Smooth muscle cell (in vitro differentiated cells): Measurements from ENCODE around the gene RDH14. TPM values are rescaled to one million over a fixed set of nuclear protein-coding genes. Genes with fewer than 3 reads are reported as not detected.
A peak's percentile ranks its signal among the peaks of the same experiment; 100 is the strongest.

Experiments used
- DNase-seq: peaks from one replicate; lab custom pipeline; 2025; ENCODE audit not compliant: unreplicated experiment; lab: John Stamatoyannopoulos, UW
- H2AFZ ChIP-seq: fragments of 200-600 bp; sonication (generic); 2 replicates; pipeline ENCODE4 v1.6.0; 2016; ENCODE audit warnings: antibody characterized with exemption, low read depth, mild to moderate bottlenecking
- H3F3A ChIP-seq: fragments of 200-600 bp; sonication (generic); 2 replicates; pipeline ENCODE4 v1.6.0; 2017; ENCODE audit warnings: antibody characterized with exemption, low read depth
- H3K27ac ChIP-seq: fragments of 200-600 bp; sonication (generic); 2 replicates; pipeline ENCODE4 v1.5.1; 2016; ENCODE audit warnings: low read depth, mild to moderate bottlenecking
- H3K27me3 ChIP-seq: fragments of 200-600 bp; sonication (generic); 2 replicates; pipeline ENCODE4 v1.6.1; 2016; ENCODE audit warnings: low read depth, mild to moderate bottlenecking
- H3K36me3 ChIP-seq: fragments of 200-600 bp; sonication (generic); 2 replicates; pipeline ENCODE4 v1.5.1; 2016; ENCODE audit warnings: low read depth
- H3K4me1 ChIP-seq: fragments of 200-600 bp; sonication (generic); 2 replicates; pipeline ENCODE4 v1.5.1; 2016; ENCODE audit warnings: low read depth
- H3K4me2 ChIP-seq: fragments of 200-600 bp; sonication (generic); 2 replicates; pipeline ENCODE4 v1.6.0; 2016; ENCODE audit warnings: mild to moderate bottlenecking
- H3K4me3 ChIP-seq: fragments of 200-600 bp; sonication (generic); 2 replicates; pipeline ENCODE4 v1.5.1; 2016; ENCODE audit warnings: mild to moderate bottlenecking
- H3K79me2 ChIP-seq: fragments of 200-600 bp; sonication (generic); 2 replicates; pipeline ENCODE4 v1.6.0; 2016; ENCODE audit warnings: low read depth, mild to moderate bottlenecking
- H3K9ac ChIP-seq: fragments of 200-600 bp; sonication (generic); 2 replicates; pipeline ENCODE4 v1.6.0; 2016; ENCODE audit warnings: low read depth
- H3K9me3 ChIP-seq: fragments of 200-600 bp; sonication (generic); replicated peaks from 2 replicates; pipeline ENCODE4 v1.5.1; 2016; ENCODE audit warnings: low read depth
- H4K20me1 ChIP-seq: fragments of 200-600 bp; sonication (generic); 2 replicates; pipeline ENCODE4 v1.6.0; 2016; ENCODE audit warnings: low read depth
- CTCF ChIP-seq: fragments of 200-600 bp; sonication (generic); IDR thresholded peaks from 2 replicates; pipeline ENCODE4 v1.5.1; 2017; ENCODE audit warnings: borderline replicate concordance, mild to moderate bottlenecking, antibody characterized with exemption; ENCODE audit not compliant: insufficient read depth, poor library complexity, severe bottlenecking
- WGBS: methylation state at CpG from one replicate; pipeline ENCODE4 v1.1.7; 2016; ENCODE audit warnings: low lambda C conversion rate; 5-methylcytosine and 5-hydroxymethylcytosine counted together
- polyA plus RNA-seq: library from polyadenylated mRNA; unstranded; fragments of >200 nt; fragmentation: Nextera tagmentation; extraction: Ambion mirVana; gene quantifications from 2 replicates; pipeline ENCODE4 v1.2.1, GENCODE V29; 2016
- total RNA-seq: library from RNA; depleted of rRNA; stranded (reverse); fragments of >200 nt; gene quantifications from 2 replicates; pipeline ENCODE4 v1.2.3, GENCODE V29; 2014

The RDH14 gene
- total and polyA plus RNA-seq, 2 experiments from 2014 or later, result 24.5 to 26.2 TPM

GRCh38 chr2:18518116-18519111 is 42.0 kb downstream of the RDH14 start:
- H3K9me3 ChIP-seq, result no peaks in the 10 kb centered on the region
- peak overlapping the region; percentile 70 for H3K4me2 ChIP-seq
- no peak overlapping the region for H2AFZ ChIP-seq
- no peaks in the 10 kb centered on the region for H3K4me1 ChIP-seq
- H3F3A ChIP-seq, result peaks cover 8% of the 10 kb centered on the region
- no peaks in the 10 kb centered on the region for H3K36me3 ChIP-seq
- WGBS, result 59% methylated on average over 11 of the region's 11 CpGs
- TF ChIP-seq CTCF, result no peak
- no peaks in the 10 kb centered on the region for H3K27me3 ChIP-seq
- H3K4me3 ChIP-seq, result no peak overlapping the region
- H4K20me1 ChIP-seq, result no peaks in the 10 kb centered on the region
- no peak overlapping the region for H3K9ac ChIP-seq
- no peak for DNase-seq
- no peak overlapping the region for H3K27ac ChIP-seq
- no peaks in the 10 kb centered on the region for H3K79me2 ChIP-seq

- Histone ChIP-seq H3K79me2 (no peaks in the 10 kb centered on the region), H4K20me1 (no peaks in the 10 kb centered on the region), H3K4me1 (no peaks in the 10 kb centered on the region), H3K9me3 (no peaks in the 10 kb centered on the region), H3K36me3 (no peaks in the 10 kb centered on the region), H3F3A (peaks cover 8% of the 10 kb centered on the region), H2AFZ (no peak overlapping the region), H3K27me3 (no peaks in the 10 kb centered on the region), H3K27ac (no peak overlapping the region), H3K4me2 (no peak overlapping the region), H3K4me3 (no peak overlapping the region), H3K9ac (no peak overlapping the region)
- no peak for TF ChIP-seq CTCF
- no peak for DNase-seq
- WGBS, result 89% methylated on average over 1 of the region's 1 CpG
These were observed 43.1 kb downstream of the RDH14 start for GRCh38 chr2:18517386-18517785.

- Histone ChIP-seq H3F3A (peaks cover 8% of the 10 kb centered on the region), H3K79me2 (no peaks in the 10 kb centered on the region), H3K4me1 (no peaks in the 10 kb centered on the region), H3K4me2 (no peak overlapping the region), H3K27me3 (no peaks in the 10 kb centered on the region), H3K27ac (no peak overlapping the region), H3K36me3 (no peaks in the 10 kb centered on the region), H4K20me1 (no peaks in the 10 kb centered on the region), H3K4me3 (no peak overlapping the region), H3K9ac (no peak overlapping the region), H2AFZ (peak overlapping the region; percentile 12), H3K9me3 (no peaks in the 10 kb centered on the region)
- DNase-seq, result no peak
- no peak for TF ChIP-seq CTCF
- 17% methylated on average over 11 of the region's 11 CpGs for WGBS
These were observed 44.3 kb downstream of the RDH14 start for GRCh38 chr2:18516112-18516511.
